ENCODE data around the gene ANKRD55. TPM values are rescaled to one million over a fixed set of nuclear protein-coding genes. Genes with fewer than 3 reads are reported as not detected.

The ANKRD55 gene
- total RNA-seq, 1 experiment from 2014 or later = not detected

- intact Hi-C loops (cut with micrococcal nuclease) = no loop called here
- no peak for ATAC-seq
- Histone ChIP-seq H4K20me1 (ENCODE audit: low read length) (no peaks in the 10 kb centered on the region), H3K9me3 (ENCODE audit: low read length) (no peaks in the 10 kb centered on the region), H3K9ac (ENCODE audit: low read length) (no peak overlapping the region), H3K4me3 (ENCODE audit: low read length) (no peak overlapping the region), H3K27ac (ENCODE audit: low read length) (no peak overlapping the region), H3K4me2 (ENCODE audit: low read length) (no peak overlapping the region), H3F3A (ENCODE audit: low read length, unreplicated experiment) (no peaks in the 10 kb centered on the region), H3K9me2 (replicated peaks; ENCODE audit: low read length) (no peaks in the 10 kb centered on the region), H2AFZ (ENCODE audit: low read length) (no peak overlapping the region), H3K4me1 (ENCODE audit: insufficient read depth, low read length) (no peaks in the 10 kb centered on the region), H3K79me2 (ENCODE audit: low read length) (no peaks in the 10 kb centered on the region), H3K27me3 (ENCODE audit: low read length) (no peaks in the 10 kb centered on the region), H3K36me3 (ENCODE audit: low read depth, low read length) (no peaks in the 10 kb centered on the region)
- no peak for TF ChIP-seq EZH2phosphoT487 (IDR thresholded peaks at IDR 0.05; ENCODE audit: borderline replicate concordance, low read length)
- no peak for TF ChIP-seq EZH2 (IDR thresholded peaks at IDR 0.05; ENCODE audit: low read length, unreplicated experiment)
- TF ChIP-seq CTCF (conservative IDR thresholded peaks at IDR 0.05; ENCODE audit: low read depth, low read length) = no peak
- no peak for DNase-seq
- ChIA-PET POLR2A (ENCODE audit: unreplicated experiment) (no interaction called here), CTCF (no interaction called here)
- no TSS peak for BruUV-seq (replicated peaks)
Observed at GRCh38 chr5:56161439-56161823, 71.7 kb downstream of the ANKRD55 start.

- BruUV-seq (replicated peaks) = no TSS peak
- TF ChIP-seq CTCF (conservative IDR thresholded peaks at IDR 0.05; ENCODE audit: low read depth, low read length) (no peak), EZH2phosphoT487 (IDR thresholded peaks at IDR 0.05; ENCODE audit: borderline replicate concordance, low read length) (no peak)
- Histone ChIP-seq H3K27me3 (ENCODE audit: low read length) (no peaks in the 10 kb centered on the region), H3K9me2 (replicated peaks; ENCODE audit: low read length) (no peaks in the 10 kb centered on the region), H2AFZ (ENCODE audit: low read length) (no peak overlapping the region), H3K4me1 (ENCODE audit: insufficient read depth, low read length) (no peaks in the 10 kb centered on the region), H3K79me2 (ENCODE audit: low read length) (no peaks in the 10 kb centered on the region), H3K27ac (ENCODE audit: low read length) (no peak overlapping the region), H3K9me3 (ENCODE audit: low read length) (no peaks in the 10 kb centered on the region), H3K36me3 (ENCODE audit: low read depth, low read length) (no peaks in the 10 kb centered on the region), H3F3A (ENCODE audit: low read length, unreplicated experiment) (no peaks in the 10 kb centered on the region), H3K9ac (ENCODE audit: low read length) (no peak overlapping the region), H4K20me1 (ENCODE audit: low read length) (no peaks in the 10 kb centered on the region), H3K4me3 (ENCODE audit: low read length) (no peak overlapping the region), H3K4me2 (ENCODE audit: low read length) (no peak overlapping the region)
- intact Hi-C loops (cut with micrococcal nuclease) = no loop called here
- DNase-seq (no peak), ATAC-seq (no peak)
- CTCF ChIA-PET = no interaction called here
- POLR2A ChIA-PET (ENCODE audit: unreplicated experiment) = no interaction called here
Observed at GRCh38 chr5:56160723-56161438, 72.2 kb downstream of the ANKRD55 start.

- intact Hi-C loops (cut with micrococcal nuclease) = no loop called here
- Histone ChIP-seq H3K4me3 (ENCODE audit: low read length) (no peak overlapping the region), H3K79me2 (ENCODE audit: low read length) (no peaks in the 10 kb centered on the region), H4K20me1 (ENCODE audit: low read length) (no peaks in the 10 kb centered on the region), H3F3A (ENCODE audit: low read length, unreplicated experiment) (no peaks in the 10 kb centered on the region), H3K27me3 (ENCODE audit: low read length) (no peaks in the 10 kb centered on the region), H3K9me3 (ENCODE audit: low read length) (no peaks in the 10 kb centered on the region), H3K27ac (ENCODE audit: low read length) (no peak overlapping the region), H2AFZ (ENCODE audit: low read length) (no peak overlapping the region), H3K9ac (ENCODE audit: low read length) (no peak overlapping the region), H3K36me3 (ENCODE audit: low read depth, low read length) (no peaks in the 10 kb centered on the region), H3K9me2 (replicated peaks; ENCODE audit: low read length) (no peaks in the 10 kb centered on the region), H3K4me1 (ENCODE audit: insufficient read depth, low read length) (no peaks in the 10 kb centered on the region), H3K4me2 (ENCODE audit: low read length) (no peak overlapping the region)
- POLR2A ChIA-PET (ENCODE audit: unreplicated experiment) = no interaction called here
- no peak for ATAC-seq
- no TSS peak for BruUV-seq (replicated peaks)
- CTCF ChIA-PET = no interaction called here
- TF ChIP-seq EZH2phosphoT487 (IDR thresholded peaks at IDR 0.05; ENCODE audit: borderline replicate concordance, low read length) (no peak), CTCF (conservative IDR thresholded peaks at IDR 0.05; ENCODE audit: low read depth, low read length) (no peak), EZH2 (IDR thresholded peaks at IDR 0.05; ENCODE audit: low read length, unreplicated experiment) (no peak)
- no peak for DNase-seq
Observed at GRCh38 chr5:56159521-56159947, 73.6 kb downstream of the ANKRD55 start.
